ENCODE data around the gene PRKD3. TPM values are rescaled to one million over a fixed set of nuclear protein-coding genes. Genes with fewer than 3 reads are reported as not detected.

PRKD3 gene
- total RNA-seq, 1 experiment from 2014 or later: 27.2 TPM

DNA sequence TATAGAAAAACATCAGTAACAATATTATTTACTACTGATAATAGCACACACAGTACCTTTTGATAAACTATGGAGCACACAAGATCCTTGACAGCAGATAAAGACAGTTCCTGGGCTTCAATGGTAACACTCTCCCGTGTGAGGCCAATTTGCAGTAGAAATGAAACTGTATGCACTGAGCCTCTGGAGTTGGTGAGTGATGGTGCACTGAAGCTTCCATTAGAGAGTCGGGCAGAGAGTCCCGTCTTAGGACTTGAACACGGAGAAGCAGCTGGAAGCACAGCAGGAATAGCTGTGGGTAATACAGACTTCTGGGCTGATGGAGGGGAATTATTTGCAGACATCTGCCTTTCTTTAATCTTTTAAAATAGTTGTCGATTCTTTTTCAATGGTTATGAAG lies 8.5 kb downstream of the PRKD3 start:
- ATAC-seq (no peak), DNase-seq (no peak)
- H3K36me3 ChIP-seq (ENCODE audit: low read depth, low read length): peaks cover 7% of the 10 kb centered on the region; the same call in 1 of the 2 replicates
- no peaks in the 10 kb centered on the region for H3F3A ChIP-seq (ENCODE audit: low read length, unreplicated experiment)
- H3K9me2 ChIP-seq (replicated peaks; ENCODE audit: low read length): no peaks in the 10 kb centered on the region
- no peak overlapping the region for H3K27ac ChIP-seq (ENCODE audit: low read length)
- POLR2A ChIA-PET (ENCODE audit: unreplicated experiment): no interaction called here
- no TSS peak for BruUV-seq (replicated peaks)
- no peak overlapping the region for H2AFZ ChIP-seq (ENCODE audit: low read length)
- intact Hi-C loops (cut with micrococcal nuclease): no loop called here
- no peaks in the 10 kb centered on the region for H3K27me3 ChIP-seq (ENCODE audit: low read length)
- no peaks in the 10 kb centered on the region; the same call in 1 of the 2 replicates for H4K20me1 ChIP-seq (ENCODE audit: low read length)
- CTCF ChIA-PET: no interaction called here
- no peak overlapping the region for H3K9ac ChIP-seq (ENCODE audit: low read length)
- H3K79me2 ChIP-seq (ENCODE audit: low read length): peaks cover 92% of the 10 kb centered on the region
- H3K4me3 ChIP-seq (ENCODE audit: low read length): no peak overlapping the region
- TF ChIP-seq, protein P1, sequence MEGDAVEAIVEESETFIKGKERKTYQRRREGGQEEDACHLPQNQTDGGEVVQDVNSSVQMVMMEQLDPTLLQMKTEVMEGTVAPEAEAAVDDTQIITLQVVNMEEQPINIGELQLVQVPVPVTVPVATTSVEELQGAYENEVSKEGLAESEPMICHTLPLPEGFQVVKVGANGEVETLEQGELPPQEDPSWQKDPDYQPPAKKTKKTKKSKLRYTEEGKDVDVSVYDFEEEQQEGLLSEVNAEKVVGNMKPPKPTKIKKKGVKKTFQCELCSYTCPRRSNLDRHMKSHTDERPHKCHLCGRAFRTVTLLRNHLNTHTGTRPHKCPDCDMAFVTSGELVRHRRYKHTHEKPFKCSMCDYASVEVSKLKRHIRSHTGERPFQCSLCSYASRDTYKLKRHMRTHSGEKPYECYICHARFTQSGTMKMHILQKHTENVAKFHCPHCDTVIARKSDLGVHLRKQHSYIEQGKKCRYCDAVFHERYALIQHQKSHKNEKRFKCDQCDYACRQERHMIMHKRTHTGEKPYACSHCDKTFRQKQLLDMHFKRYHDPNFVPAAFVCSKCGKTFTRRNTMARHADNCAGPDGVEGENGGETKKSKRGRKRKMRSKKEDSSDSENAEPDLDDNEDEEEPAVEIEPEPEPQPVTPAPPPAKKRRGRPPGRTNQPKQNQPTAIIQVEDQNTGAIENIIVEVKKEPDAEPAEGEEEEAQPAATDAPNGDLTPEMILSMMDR (conservative IDR thresholded peaks at IDR 0.05; ENCODE audit: low read depth, low read length): no peak
- TF ChIP-seq EZH2 (IDR thresholded peaks at IDR 0.05; ENCODE audit: low read length, unreplicated experiment) (no peak), EZH2phosphoT487 (IDR thresholded peaks at IDR 0.05; ENCODE audit: borderline replicate concordance, low read length) (no peak)
- no peaks in the 10 kb centered on the region for H3K9me3 ChIP-seq (ENCODE audit: low read length)
- no peak overlapping the region for H3K4me2 ChIP-seq (ENCODE audit: low read length)
- H3K4me1 ChIP-seq (ENCODE audit: insufficient read depth, low read length): no peaks in the 10 kb centered on the region

DNA sequence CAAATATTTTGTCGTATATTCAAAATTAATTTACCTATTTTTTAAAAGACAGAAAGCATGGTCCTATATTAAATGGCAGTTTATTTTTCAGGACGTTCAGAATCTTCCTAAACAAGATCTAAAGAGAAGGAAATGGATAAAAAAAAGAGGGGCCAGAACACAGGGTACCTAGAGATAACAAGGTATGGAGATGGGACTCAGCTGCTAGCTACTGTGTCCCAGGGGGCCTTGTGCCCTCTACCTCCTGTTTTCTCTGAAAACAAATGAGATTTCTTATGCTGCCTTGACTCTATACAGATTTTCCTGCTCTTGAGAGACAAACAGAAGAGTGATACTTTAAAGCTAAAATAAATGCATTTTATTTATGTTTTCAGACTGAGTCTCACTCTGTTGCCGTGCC lies 9.3 kb downstream of the PRKD3 start:
- H3K27me3 ChIP-seq (ENCODE audit: low read length): no peaks in the 10 kb centered on the region
- BruUV-seq (replicated peaks): no TSS peak
- CTCF ChIA-PET: no interaction called here
- H3F3A ChIP-seq (ENCODE audit: low read length, unreplicated experiment): no peaks in the 10 kb centered on the region
- no peak for DNase-seq
- H3K9me2 ChIP-seq (replicated peaks; ENCODE audit: low read length): no peaks in the 10 kb centered on the region
- H4K20me1 ChIP-seq (ENCODE audit: low read length): no peaks in the 10 kb centered on the region
- intact Hi-C loops (cut with micrococcal nuclease): no loop called here
- H3K4me1 ChIP-seq (ENCODE audit: insufficient read depth, low read length): no peaks in the 10 kb centered on the region
- H3K4me3 ChIP-seq (ENCODE audit: low read length): no peak overlapping the region
- POLR2A ChIA-PET (ENCODE audit: unreplicated experiment): no interaction called here
- no peaks in the 10 kb centered on the region for H3K9me3 ChIP-seq (ENCODE audit: low read length)
- ATAC-seq: no peak
- peaks cover 92% of the 10 kb centered on the region for H3K79me2 ChIP-seq (ENCODE audit: low read length)
- no peak overlapping the region for H3K9ac ChIP-seq (ENCODE audit: low read length)
- H3K36me3 ChIP-seq (ENCODE audit: low read depth, low read length): 0 out of 2 replicates have a peak, but pooled peaks cover 7% of the 10 kb centered on the region
- H3K4me2 ChIP-seq (ENCODE audit: low read length): no peak overlapping the region
- no peak overlapping the region for H3K27ac ChIP-seq (ENCODE audit: low read length)
- TF ChIP-seq EZH2phosphoT487 (IDR thresholded peaks at IDR 0.05; ENCODE audit: borderline replicate concordance, low read length) (no peak), EZH2 (IDR thresholded peaks at IDR 0.05; ENCODE audit: low read length, unreplicated experiment) (no peak)
- TF ChIP-seq, protein P1 (conservative IDR thresholded peaks at IDR 0.05; ENCODE audit: low read depth, low read length): no peak
- no peak overlapping the region for H2AFZ ChIP-seq (ENCODE audit: low read length)

DNA sequence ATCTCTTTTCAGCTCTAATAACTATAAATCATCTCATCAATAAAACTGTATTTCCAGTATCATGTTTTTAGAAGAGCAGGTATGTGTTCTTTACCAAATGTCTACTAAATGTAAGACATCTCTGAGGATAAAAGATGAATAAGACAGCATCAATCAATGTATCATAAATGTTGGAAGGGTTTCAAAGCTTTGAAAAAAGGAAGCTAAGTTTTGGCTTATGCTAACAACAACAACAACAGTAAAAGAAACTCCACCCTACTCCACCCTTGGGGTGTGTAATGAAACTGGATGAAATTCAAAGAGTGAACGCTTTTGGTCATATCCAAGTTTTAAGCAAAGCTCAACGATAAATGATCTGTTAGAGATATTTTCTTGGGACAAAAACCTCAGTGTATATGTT lies 17.1 kb downstream of the PRKD3 start:
- H3K27ac ChIP-seq (ENCODE audit: low read length): no peak overlapping the region
- BruUV-seq (replicated peaks): no TSS peak
- H4K20me1 ChIP-seq (ENCODE audit: low read length): no peaks in the 10 kb centered on the region
- no peaks in the 10 kb centered on the region for H3K27me3 ChIP-seq (ENCODE audit: low read length)
- no peaks in the 10 kb centered on the region for H3K9me2 ChIP-seq (replicated peaks; ENCODE audit: low read length)
- H3K4me2 ChIP-seq (ENCODE audit: low read length): no peak overlapping the region
- peak; percentile 22; the same call in 1 of the 2 replicates for ATAC-seq
- TF ChIP-seq EZH2phosphoT487 (IDR thresholded peaks at IDR 0.05; ENCODE audit: borderline replicate concordance, low read length) (no peak), EZH2 (IDR thresholded peaks at IDR 0.05; ENCODE audit: low read length, unreplicated experiment) (no peak)
- TF ChIP-seq, protein P1 (conservative IDR thresholded peaks at IDR 0.05; ENCODE audit: low read depth, low read length): no peak
- no peaks in the 10 kb centered on the region for H3F3A ChIP-seq (ENCODE audit: low read length, unreplicated experiment)
- ChIA-PET POLR2A (ENCODE audit: unreplicated experiment) (no interaction called here), CTCF (no interaction called here)
- no peak overlapping the region for H2AFZ ChIP-seq (ENCODE audit: low read length)
- DNase-seq: peak; percentile 33
- no peaks in the 10 kb centered on the region for H3K36me3 ChIP-seq (ENCODE audit: low read depth, low read length)
- no peaks in the 10 kb centered on the region for H3K9me3 ChIP-seq (ENCODE audit: low read length)
- H3K4me3 ChIP-seq (ENCODE audit: low read length): no peak overlapping the region
- H3K79me2 ChIP-seq (ENCODE audit: low read length): peaks cover 90% of the 10 kb centered on the region
- H3K9ac ChIP-seq (ENCODE audit: low read length): no peak overlapping the region
- H3K4me1 ChIP-seq (ENCODE audit: insufficient read depth, low read length): peaks cover 7% of the 10 kb centered on the region; the same call in 1 of the 2 replicates
- intact Hi-C loops (cut with micrococcal nuclease): no loop called here
